ENCODE data around the gene TMC8. TPM values are rescaled to one million over a fixed set of nuclear protein-coding genes. Genes with fewer than 3 reads are reported as not detected.

TMC8 gene
- total and polyA plus RNA-seq, 2 of the 8 experiments (the other 6 are each of a cell fraction or from before 2014, with no cell fraction given), result 1.00 to 2.8 TPM

DNA sequence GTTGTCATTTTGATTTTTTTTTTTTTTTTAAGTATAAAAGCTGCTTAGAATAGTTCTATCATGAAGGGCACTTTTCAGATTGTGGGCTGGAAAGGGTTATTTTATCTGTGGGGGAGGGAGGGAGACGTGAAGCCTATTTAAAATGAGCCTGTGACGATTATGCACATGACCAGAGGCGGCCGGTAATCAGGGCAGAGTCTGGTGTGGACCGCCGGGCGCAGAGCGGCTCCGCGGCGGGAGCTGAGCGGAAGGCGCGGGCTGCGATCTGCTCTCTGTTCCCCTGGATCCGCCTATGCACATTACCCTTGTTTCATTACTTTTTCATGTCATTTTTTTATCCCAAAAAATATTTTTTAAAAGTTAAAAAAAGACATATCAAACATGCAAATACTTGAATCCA, 25.5 kb upstream of the TMC8 start:
- Histone ChIP-seq H4K8ac (ENCODE audit: extremely low read depth, insufficient read depth, low read length) (no peak overlapping the region; the same call in 1 of the 2 replicates), H4K91ac (replicated peaks; ENCODE audit: insufficient read length, low read length) (no peak overlapping the region), H3K4me1 (replicated peaks in 1 of 4; ENCODE audit: control insufficient read depth in 3 of 4, insufficient read depth in 4 of 4, low read length in 3 of 4) (no peaks in the 10 kb centered on the region), H3K4me3 (ENCODE audit: extremely low read depth in 1 of 4, insufficient read depth in 2 of 4, low read depth in 3 of 4, low read length in 4 of 4) (no peak overlapping the region), H3K56ac (replicated peaks; ENCODE audit: insufficient read length, low read depth, low read length) (no peak overlapping the region), H2BK15ac (ENCODE audit: low read length) (no peak overlapping the region), H2BK12ac (ENCODE audit: low read depth, low read length) (no peak overlapping the region), H2BK20ac (ENCODE audit: low read length) (no peak overlapping the region), H3K23ac (ENCODE audit: insufficient read length) (no peak overlapping the region), H3K18ac (ENCODE audit: extremely low read depth, low read length) (no peak overlapping the region), H3K36me3 (ENCODE audit: control insufficient read depth in 2 of 4, insufficient read depth in 4 of 4, low read length in 3 of 4) (peaks cover 2 to 43% (median 31%) of the 10 kb centered on the region in 4 experiments; a peak in 7 of 8 replicates), H2BK120ac (replicated peaks; ENCODE audit: low read depth, low read length) (no peak overlapping the region), H3K14ac (ENCODE audit: insufficient read length) (no peak overlapping the region), H3K9me3 (ENCODE audit: insufficient read depth in 2 of 2, low read depth in 1 of 2, low read length in 1 of 2) (peaks cover 4 to 7% of the 10 kb centered on the region in 2 experiments; a peak in 3 of 4 replicates), H4K20me1 (replicated peaks in 1 of 2; ENCODE audit: control insufficient read depth in 1 of 2, insufficient read depth in 2 of 2, low read length in 2 of 2) (peaks cover 0 to 2% of the 10 kb centered on the region in 2 experiments), H3K27me3 (replicated peaks in 1 of 4; ENCODE audit: control insufficient read depth in 3 of 4, extremely low read depth in 1 of 4, insufficient read depth in 3 of 4, low read length in 3 of 4) (no peaks in the 10 kb centered on the region), H3K23me2 (ENCODE audit: low read depth, low read length) (no peaks in the 10 kb centered on the region), H2BK5ac (ENCODE audit: low read depth, low read length) (no peak overlapping the region), H2AFZ (ENCODE audit: low read length) (no peak overlapping the region), H3K79me2 (ENCODE audit: control insufficient read depth in 1 of 2, insufficient read depth in 2 of 2, low read length in 2 of 2) (no peaks in the 10 kb centered on the region), H3K4me2 (ENCODE audit: insufficient read depth in 1 of 2, low read depth in 2 of 2, low read length in 2 of 2) (no peak overlapping the region), H3K4ac (replicated peaks; ENCODE audit: insufficient read length, low read depth, low read length) (no peak overlapping the region), H3K9ac (replicated peaks in 1 of 4; ENCODE audit: extremely low read depth in 1 of 4, low read depth in 3 of 4, low read length in 3 of 4) (no peak overlapping the region), H2AK5ac (ENCODE audit: low read depth, low read length) (no peak overlapping the region), H3K27ac (ENCODE audit: low read depth, low read length) (no peak overlapping the region), H4K5ac (ENCODE audit: insufficient read length, low read depth, low read length) (no peak overlapping the region), H3K79me1 (ENCODE audit: low read depth, low read length) (no peaks in the 10 kb centered on the region)
- POLR2A ChIA-PET (ENCODE audit: partially characterized antibody), result interaction anchor here (0.9 kb wide), 1 partner anchor 69 kb away, joined by 4 read pairs; no protein-coding TSS in a partner anchor
- WGBS, 2 experiments (ENCODE audit: extremely low coverage in 1 of 2, insufficient coverage in 1 of 2, insufficient read length in 1 of 2, insufficient replicate concordance in 2 of 2, low coverage in 1 of 2, low lambda C conversion rate in 2 of 2, missing lambda C conversion rate in 1 of 2), result 87% methylated on average over 16 of the region's 16 CpGs; no CpG with 5 or more reads in 1 of the 2 experiments
- FAIRE-seq, result no peak
- CTCF ChIA-PET (ENCODE audit: partially characterized antibody), result interaction anchor here (0.6 to 2.5 kb wide), 3 partner anchors 10 to 480 kb away, joined by 3 to 9 read pairs (median 9); no protein-coding TSS in a partner anchor
- no peak for DNase-seq (ENCODE audit: low read depth in 1 of 2, low spot score in 2 of 2)
- TF ChIP-seq, protein P1, sequence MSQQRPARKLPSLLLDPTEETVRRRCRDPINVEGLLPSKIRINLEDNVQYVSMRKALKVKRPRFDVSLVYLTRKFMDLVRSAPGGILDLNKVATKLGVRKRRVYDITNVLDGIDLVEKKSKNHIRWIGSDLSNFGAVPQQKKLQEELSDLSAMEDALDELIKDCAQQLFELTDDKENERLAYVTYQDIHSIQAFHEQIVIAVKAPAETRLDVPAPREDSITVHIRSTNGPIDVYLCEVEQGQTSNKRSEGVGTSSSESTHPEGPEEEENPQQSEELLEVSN (IDR thresholded peaks at IDR 0.05), result no peak
- TF ChIP-seq EZH2 (IDR thresholded peaks at IDR 0.05; ENCODE audit: low read depth, low read length, severe bottlenecking), result no peak
- TF ChIP-seq, protein P2, sequence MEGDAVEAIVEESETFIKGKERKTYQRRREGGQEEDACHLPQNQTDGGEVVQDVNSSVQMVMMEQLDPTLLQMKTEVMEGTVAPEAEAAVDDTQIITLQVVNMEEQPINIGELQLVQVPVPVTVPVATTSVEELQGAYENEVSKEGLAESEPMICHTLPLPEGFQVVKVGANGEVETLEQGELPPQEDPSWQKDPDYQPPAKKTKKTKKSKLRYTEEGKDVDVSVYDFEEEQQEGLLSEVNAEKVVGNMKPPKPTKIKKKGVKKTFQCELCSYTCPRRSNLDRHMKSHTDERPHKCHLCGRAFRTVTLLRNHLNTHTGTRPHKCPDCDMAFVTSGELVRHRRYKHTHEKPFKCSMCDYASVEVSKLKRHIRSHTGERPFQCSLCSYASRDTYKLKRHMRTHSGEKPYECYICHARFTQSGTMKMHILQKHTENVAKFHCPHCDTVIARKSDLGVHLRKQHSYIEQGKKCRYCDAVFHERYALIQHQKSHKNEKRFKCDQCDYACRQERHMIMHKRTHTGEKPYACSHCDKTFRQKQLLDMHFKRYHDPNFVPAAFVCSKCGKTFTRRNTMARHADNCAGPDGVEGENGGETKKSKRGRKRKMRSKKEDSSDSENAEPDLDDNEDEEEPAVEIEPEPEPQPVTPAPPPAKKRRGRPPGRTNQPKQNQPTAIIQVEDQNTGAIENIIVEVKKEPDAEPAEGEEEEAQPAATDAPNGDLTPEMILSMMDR (IDR thresholded peaks at IDR 0.05; ENCODE audit: control extremely low read depth in 1 of 3, insufficient read depth in 1 of 3, low read depth in 1 of 3, low read length in 3 of 3), result no peak
- TF ChIP-seq PHF8 (conservative IDR thresholded peaks at IDR 0.05; ENCODE audit: low read depth, low read length), result no peak
- TF ChIP-seq SP4 (IDR thresholded peaks at IDR 0.05; ENCODE audit: low read length), result no peak
- no peak for TF ChIP-seq RAD21 (IDR thresholded peaks at IDR 0.05 in 1 of 2, conservative IDR thresholded peaks at IDR 0.05 in 1 of 2; ENCODE audit: low read depth in 2 of 2, low read length in 2 of 2)
- TF ChIP-seq NANOG (IDR thresholded peaks at IDR 0.05; ENCODE audit: insufficient read depth, low read depth, low read length, poor library complexity, severe bottlenecking), result no peak
- no peak for TF ChIP-seq EGR1 (IDR thresholded peaks at IDR 0.05; ENCODE audit: borderline replicate concordance, low read depth, low read length)
- TF ChIP-seq RNF2 (IDR thresholded peaks at IDR 0.05; ENCODE audit: borderline replicate concordance, low read depth, low read length, missing control alignments, poor library complexity, severe bottlenecking), result no peak

Data from H1 (cell line).